NB4 (cell line): ENCODE measurements around the gene SMIM41.

ENCODE experiments used
- CTCF ChIP-seq: IDR thresholded peaks from one replicate; pipeline ENCODE4 v1.5.1; 2012; ENCODE audit warnings: low read depth, low read length
- MYC ChIP-seq: IDR thresholded peaks from 2 replicates; pipeline ENCODE4 v1.6.1; 2011; ENCODE audit warnings: low read depth, low read length

- TF ChIP-seq MYC (no peak), CTCF (no peak)
These were observed 44.3 kb upstream of the SMIM41 start for GRCh38 chr12:52035190-52035589.
